Activated CD4-positive, alpha-beta T cell treated with anti-CD3 and anti-CD28 coated beads, Interleukin-10, Interleukin-2, amounts not matched to agents 100 ng/mL and 50 ng/mL, durations not matched to agents 16 hours and 8 hours (primary cell): ENCODE results near the gene ALDOA.

Experiments
- DNase-seq: peaks from one replicate; pipeline ENCODE4 v3.0.0-alpha.2; 2020

ALDOA gene

GRCh38 chr16:30070490-30070889 lies 4.9 kb downstream of the ALDOA start:
- DNase-seq, result no peak

- peak; percentile 92 for DNase-seq
These were observed 10.1 kb downstream of the ALDOA start, which contains the start of gene PPP4C for GRCh38 chr16:30075503-30076275. Gene PPP4C, plus strand, starts transcription at chr16:30075994. Its CDS starts 384 bp downstream, at chr16:30076378.

GRCh38 chr16:30076276-30076791 lies 10.8 kb downstream of the ALDOA start:
- DNase-seq, result no peak

- no peak for DNase-seq
These were observed 12.1 kb downstream of the ALDOA start for GRCh38 chr16:30077656-30078055.

- DNase-seq, result no peak
These were observed 13.2 kb downstream of the ALDOA start for GRCh38 chr16:30078744-30079143.

- no peak for DNase-seq
These were observed 13.9 kb downstream of the ALDOA start for GRCh38 chr16:30079480-30079879.

GRCh38 chr16:30082545-30083090 lies 17.1 kb downstream of the ALDOA start:
- DNase-seq, result no peak

GRCh38 chr16:30083216-30084055 lies 17.9 kb downstream of the ALDOA start:
- DNase-seq, result no peak

- DNase-seq, result no peak
These were observed 18.7 kb downstream of the ALDOA start for GRCh38 chr16:30084096-30084815.

GRCh38 chr16:30084816-30085159 lies 19.2 kb downstream of the ALDOA start:
- no peak for DNase-seq

GRCh38 chr16:30085247-30085646 lies 19.7 kb downstream of the ALDOA start:
- DNase-seq, result no peak

GRCh38 chr16:30085820-30086219 lies 20.3 kb downstream of the ALDOA start:
- no peak for DNase-seq

GRCh38 chr16:30086291-30087140 lies 21.0 kb downstream of the ALDOA start:
- DNase-seq, result no peak

- no peak for DNase-seq
These were observed 21.8 kb downstream of the ALDOA start for GRCh38 chr16:30087181-30087898.

GRCh38 chr16:30088237-30088831 lies 22.8 kb downstream of the ALDOA start:
- no peak for DNase-seq

GRCh38 chr16:30088832-30089624 lies 23.5 kb downstream of the ALDOA start:
- DNase-seq, result no peak

GRCh38 chr16:30090610-30091331 lies 25.2 kb downstream of the ALDOA start:
- no peak for DNase-seq

GRCh38 chr16:30091474-30092372 lies 26.2 kb downstream of the ALDOA start, which contains the start of gene TBX6:
Gene TBX6, minus strand, starts transcription at chr16:30091924. Its CDS starts 731 bp downstream, at chr16:30091193.
- peak; percentile 97 for DNase-seq
